Myocyte (in vitro differentiated cells): ENCODE data around the gene CACNA2D3. TPM values are rescaled to one million over a fixed set of nuclear protein-coding genes. Genes with fewer than 3 reads are reported as not detected.

Experiments
- DNase-seq: peaks from one replicate; pipeline ENCODE4 v3.0.0-alpha.2; 2012; ENCODE audit warnings: low read depth
- total RNA-seq: library from RNA; depleted of rRNA; stranded (reverse); fragments of >200 nt; gene quantifications from 2 replicates; pipeline ENCODE4 v1.2.3, GENCODE V29; 2014

Gene CACNA2D3
- total RNA-seq, 1 donor from 2014 or later: 0.11 TPM

DNA sequence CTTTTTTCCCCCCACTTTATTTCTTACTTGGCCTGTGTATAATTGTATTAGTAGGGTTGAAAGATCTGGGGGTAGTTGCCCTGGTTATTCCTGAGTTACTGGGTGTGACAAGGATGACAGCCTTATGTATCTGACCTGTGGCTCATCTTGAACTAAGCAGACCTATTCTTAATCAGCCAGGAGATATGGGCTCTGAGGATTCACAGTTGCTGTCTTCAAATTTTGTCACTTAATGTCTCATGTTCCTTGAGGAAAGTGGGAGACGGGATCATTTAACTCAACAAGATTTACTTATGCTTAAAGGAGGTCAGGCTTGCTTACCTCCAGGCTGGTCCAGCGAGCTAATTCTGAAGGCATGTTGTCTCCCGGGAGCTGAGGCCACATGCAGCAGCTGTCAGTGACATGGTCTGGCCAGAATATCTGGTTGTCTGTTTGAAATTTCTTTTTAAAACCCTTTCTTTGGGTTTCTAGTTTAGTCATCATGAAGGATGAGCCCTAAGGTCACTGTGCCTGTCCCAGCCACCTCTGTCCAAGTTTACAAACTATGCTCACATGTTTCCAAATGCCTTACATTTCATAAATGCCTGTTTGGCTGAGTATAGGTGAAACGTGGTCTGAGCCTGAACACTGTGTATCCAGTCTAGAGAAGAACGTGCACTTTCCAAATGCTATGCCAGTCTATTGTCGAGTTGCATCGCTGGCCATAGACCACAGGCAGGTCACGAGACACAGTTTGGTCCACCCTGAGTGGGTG lies 778.7 kb downstream of the CACNA2D3 start:
- peak; percentile 86 for DNase-seq

DNA sequence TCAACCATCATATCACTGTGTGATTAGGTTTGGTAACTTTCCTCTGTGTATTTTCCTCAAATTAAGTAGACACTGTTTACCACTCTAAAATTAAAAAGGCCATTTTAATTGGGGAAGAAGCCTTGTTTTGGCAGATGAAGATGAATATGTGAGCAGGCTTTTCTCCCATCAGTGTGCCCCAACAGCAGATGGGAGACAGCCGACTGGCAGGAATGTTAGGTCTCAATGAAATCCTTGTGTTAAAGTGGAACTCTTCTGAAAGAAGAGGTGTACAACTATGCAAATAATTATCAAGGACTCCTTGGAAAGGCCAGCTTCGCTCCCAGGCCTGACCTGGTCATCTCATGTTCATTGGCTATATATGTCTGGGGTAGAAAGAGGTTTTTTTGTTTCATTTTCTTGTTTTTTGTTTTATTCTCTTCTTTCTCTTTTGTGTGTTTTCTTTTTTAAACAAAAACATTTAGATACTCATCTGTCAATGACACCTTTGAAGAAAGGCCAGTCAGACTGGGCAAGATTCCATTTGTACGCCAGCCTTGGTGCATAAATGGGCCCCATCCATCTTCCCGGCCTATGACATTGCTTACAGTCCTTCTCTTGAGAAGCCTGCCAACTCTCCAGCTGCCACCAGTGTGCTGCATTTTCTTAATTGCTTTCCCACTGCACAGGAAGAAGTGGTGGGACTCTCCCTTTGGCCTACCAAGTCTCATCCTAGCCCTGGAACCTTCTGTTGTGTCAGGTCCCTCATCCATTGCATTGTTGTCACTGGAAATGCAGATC lies 779.7 kb downstream of the CACNA2D3 start:
- peak; percentile 64 for DNase-seq

GRCh38 chr3:54905261-54905888 lies 783.0 kb downstream of the CACNA2D3 start:
- peak; percentile 47 for DNase-seq

- peak; percentile 76 for DNase-seq
Observed at GRCh38 chr3:54905920-54906319, 783.6 kb downstream of the CACNA2D3 start.

DNA sequence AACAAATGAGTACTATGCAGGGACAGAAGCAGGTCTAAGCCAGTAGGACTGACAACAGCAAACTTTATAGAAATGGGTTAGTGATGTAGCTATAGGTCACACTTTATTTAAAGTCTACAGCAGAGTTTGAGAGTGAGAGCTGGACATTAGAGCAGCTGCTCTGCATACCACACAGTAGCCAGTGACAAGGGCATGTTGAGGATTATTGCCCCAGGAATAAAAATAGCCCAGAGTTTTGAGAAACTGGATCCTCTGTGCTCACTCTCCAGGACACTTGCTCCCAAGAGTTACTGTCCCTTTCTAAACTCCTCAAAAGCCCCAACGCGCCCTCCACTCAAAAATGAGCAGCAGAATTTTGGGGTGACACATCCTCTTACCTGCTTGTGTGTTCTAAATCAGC lies 784.4 kb downstream of the CACNA2D3 start:
- DNase-seq: peak; percentile 81

DNA sequence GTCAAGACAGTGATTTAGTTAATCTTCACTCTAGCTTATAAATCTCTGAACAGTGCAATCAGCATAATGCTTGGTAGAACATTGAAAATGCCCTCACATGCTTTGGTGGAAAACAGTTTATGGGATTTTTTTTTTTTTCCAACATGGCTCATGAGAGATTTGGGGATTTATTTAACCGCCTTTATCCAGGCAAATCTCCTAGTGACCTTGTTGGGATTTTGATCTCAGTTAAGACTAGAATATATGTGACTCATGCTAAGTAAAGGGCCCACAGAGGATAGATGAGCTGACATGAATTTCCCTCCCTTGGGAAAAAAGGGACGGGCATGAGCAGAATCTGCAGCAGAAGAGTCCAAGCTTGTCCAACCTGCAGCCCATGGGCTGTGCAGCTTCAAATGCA lies 786.8 kb downstream of the CACNA2D3 start:
- DNase-seq: peak; percentile 57

- DNase-seq: no peak
Observed at GRCh38 chr3:54914180-54914579, 791.8 kb downstream of the CACNA2D3 start.

GRCh38 chr3:54915181-54915580 lies 792.8 kb downstream of the CACNA2D3 start:
- no peak for DNase-seq

DNA sequence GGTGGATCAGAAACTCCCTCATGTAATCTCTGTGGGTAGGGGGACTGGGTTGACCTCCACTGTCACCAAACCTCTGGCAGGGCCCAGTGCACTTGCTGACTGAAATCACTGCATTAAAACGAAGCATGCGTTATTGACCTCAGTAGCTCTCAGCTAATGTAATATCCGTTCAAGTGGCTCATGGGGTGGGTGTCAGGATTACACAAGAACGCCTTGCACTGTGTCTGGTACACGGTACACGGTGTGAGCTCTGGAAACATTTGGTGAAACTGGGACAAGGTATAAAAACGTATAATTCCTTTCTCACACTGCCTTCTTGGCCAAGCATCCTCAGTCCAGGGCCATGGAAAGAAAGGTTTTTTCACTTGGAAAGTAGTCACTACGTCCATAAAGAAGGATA lies 793.6 kb downstream of the CACNA2D3 start:
- no peak for DNase-seq

GRCh38 chr3:54916732-54917131 lies 794.4 kb downstream of the CACNA2D3 start:
- no peak for DNase-seq

- DNase-seq: peak; percentile 31
Observed at GRCh38 chr3:54917174-54917573, 794.8 kb downstream of the CACNA2D3 start.

DNA sequence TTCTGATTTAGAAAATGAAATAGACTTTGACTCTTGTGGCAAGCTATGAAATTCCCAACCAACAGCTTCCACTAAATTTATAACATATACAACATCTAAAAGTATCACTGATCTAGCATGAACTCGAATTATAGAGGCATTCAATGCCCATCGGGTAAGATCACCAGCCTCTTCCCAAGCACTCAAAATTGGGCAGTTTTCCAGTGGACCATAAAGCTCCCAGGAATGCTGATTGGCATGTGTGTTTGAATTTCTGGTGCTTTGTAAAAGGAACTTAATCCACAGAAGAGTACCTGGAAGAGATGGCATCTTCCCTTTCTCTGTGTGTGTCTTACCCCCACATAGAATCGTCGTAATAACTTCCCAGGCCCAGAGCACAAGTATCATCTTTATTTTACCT lies 795.5 kb downstream of the CACNA2D3 start:
- DNase-seq: no peak

- no peak for DNase-seq
Observed at GRCh38 chr3:54918516-54918915, 796.2 kb downstream of the CACNA2D3 start.

DNA sequence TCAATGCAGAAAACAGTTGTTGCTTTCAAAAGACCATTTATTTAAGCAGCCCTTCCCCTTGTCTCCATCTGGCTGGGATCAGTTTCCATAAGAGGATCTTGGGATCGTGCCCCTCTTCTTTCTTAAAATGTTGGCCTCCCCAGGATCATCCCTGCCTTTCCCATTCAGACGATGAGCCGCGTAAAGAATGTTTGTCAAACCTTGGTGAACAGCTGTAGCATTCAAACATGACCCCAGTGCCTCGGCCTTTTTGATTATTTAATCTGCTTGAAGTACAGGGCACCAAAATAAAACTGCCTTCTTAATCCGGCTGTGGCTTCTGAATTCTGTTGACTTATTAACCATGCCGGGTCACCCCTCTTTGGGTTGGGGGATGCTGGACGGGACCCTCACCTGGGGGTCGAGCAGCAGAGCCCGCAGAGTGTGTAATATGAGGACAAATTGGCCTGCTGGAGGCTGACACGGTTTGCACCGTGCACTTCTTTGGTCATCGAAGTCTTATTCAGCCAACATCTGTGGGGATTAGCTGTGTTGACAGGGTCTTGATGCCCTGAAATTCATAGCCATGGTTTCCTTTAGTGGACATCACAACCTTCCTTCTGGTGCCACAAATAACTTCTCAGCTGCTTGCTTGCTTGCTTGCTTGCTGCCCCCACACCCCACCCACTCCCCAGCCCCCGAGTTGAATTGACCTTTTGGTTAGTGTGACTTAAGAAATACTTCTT lies 805.9 kb downstream of the CACNA2D3 start, which contains the start of gene LRTM1:
LRTM1 (minus strand) TSS at position 14 of the 725 bp plus-strand sequence. CDS start 148 bp downstream, outside the sequence.
- DNase-seq: peak; percentile 58

GRCh38 chr3:54931182-54931581 lies 808.8 kb downstream of the CACNA2D3 start:
- DNase-seq: no peak

- peak; percentile 86 for DNase-seq
Observed at GRCh38 chr3:54932606-54933005, 810.3 kb downstream of the CACNA2D3 start.

- no peak for DNase-seq
Observed at GRCh38 chr3:54935869-54936268, 813.5 kb downstream of the CACNA2D3 start.

DNA sequence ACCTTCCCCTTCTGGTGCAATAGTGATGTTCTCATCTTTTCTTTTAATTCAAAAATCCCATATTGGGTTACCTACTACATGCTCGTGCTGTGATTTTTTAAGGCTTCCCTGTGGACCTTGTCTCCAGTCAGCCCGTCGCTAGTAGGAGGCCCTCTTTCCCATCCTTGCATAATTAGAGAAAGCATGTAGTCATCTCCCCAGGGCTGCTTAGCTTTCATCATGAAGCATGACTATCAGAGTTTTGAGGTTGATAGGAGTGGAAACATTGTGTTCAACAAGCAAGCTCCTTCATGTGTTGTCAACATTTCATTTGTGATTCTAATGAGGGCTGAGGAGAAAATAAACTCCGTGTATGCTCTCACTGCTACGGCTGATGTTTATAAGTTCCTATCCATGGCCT lies 814.2 kb downstream of the CACNA2D3 start:
- no peak for DNase-seq

DNA sequence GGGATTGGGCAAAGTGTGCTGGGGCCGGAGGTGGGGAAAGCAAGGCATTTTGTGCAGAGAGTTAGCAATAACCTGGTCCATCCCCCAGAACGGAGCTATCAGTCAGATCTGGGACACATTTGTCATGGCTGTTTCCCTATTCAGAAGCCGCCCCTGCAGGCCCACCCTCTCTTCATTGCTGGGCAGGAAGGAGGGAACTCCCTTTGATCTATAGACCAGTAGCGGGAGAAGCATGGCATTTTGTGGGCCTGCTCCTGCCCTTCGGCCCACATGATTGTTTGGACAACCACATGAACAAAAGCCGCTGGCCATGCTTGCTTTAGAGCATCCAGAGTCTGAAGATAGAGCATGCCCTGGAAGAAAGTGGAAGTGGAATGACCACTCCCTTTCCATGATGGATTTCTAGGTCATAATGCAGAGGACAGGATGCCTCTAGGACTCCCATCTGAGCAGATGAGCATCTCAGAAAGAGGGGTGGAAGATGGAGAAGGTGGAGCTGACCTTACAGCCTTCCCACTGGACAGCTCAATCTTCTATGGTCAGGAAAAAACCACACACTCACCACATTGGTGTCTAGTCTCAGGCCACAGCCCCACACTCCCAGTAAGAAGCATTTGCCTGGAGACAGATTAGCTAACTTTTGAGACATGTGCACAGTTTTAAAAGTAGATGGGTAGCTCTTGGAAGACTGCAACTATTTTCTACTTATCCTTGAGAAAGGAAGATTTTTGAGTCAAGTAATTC lies 817.4 kb downstream of the CACNA2D3 start:
- peak; percentile 91 for DNase-seq

DNA sequence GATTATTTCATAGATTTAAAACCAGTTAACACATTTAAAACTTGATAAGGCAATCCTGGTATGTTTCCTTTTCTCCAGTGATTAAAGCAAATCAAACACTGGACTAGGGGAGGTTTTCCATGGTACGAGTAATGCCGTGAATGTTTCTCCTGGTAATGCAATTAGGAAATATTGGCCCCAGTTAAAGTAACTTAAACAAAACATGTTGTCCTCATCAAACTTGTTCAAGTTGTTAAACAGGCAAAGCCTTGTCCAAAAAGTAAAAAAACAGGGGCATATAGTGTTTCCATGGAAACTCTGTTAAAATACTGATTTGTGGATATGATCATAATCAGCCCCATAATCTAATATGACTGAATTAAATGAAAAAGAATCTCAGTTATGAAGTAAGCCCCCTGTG lies 818.6 kb downstream of the CACNA2D3 start:
- DNase-seq: no peak
